Liver (tissue), 9 donors: ENCODE measurements around the gene C21orf58. TPM values are rescaled to one million over a fixed set of nuclear protein-coding genes. Genes with fewer than 3 reads are reported as not detected.

ENCODE experiments used
- DNase-seq: peaks from one replicate; pipeline ENCODE4 v3.0.0-alpha.2; 2017; ENCODE audit warnings: low spot score
- H3K27ac ChIP-seq, 2 donors: one replicate each; pipeline ENCODE4 v1.7.0; 2013; ENCODE audit warnings: inconsistent platforms in 2 of 2, low read length in 2 of 2, control low read depth in 1 of 2, low read depth in 1 of 2, mild to moderate bottlenecking in 1 of 2
- H3K27me3 ChIP-seq, 4 donors: one replicate each; pipeline versions ENCODE4 v1.6.1 to v1.7.0; 2013; ENCODE audit warnings: low read length in 3 of 4, inconsistent platforms in 1 of 4, mild to moderate bottlenecking in 1 of 4, moderate library complexity in 1 of 4; ENCODE audit not compliant: control insufficient read depth in 4 of 4, insufficient read depth in 4 of 4
- H3K36me3 ChIP-seq, 4 donors: one replicate each; pipeline versions ENCODE4 v1.6.1 to v1.7.0; 2013; ENCODE audit warnings: low read length in 3 of 4, mild to moderate bottlenecking in 3 of 4, low read depth in 1 of 4, moderate library complexity in 1 of 4; ENCODE audit not compliant: control insufficient read depth in 4 of 4, insufficient read depth in 3 of 4
- H3K4me1 ChIP-seq, 4 donors: one replicate each; pipeline versions ENCODE4 v1.6.1 to v1.7.0; 2013; ENCODE audit warnings: low read length in 3 of 4, mild to moderate bottlenecking in 3 of 4, moderate library complexity in 1 of 4; ENCODE audit not compliant: control insufficient read depth in 4 of 4, insufficient read depth in 4 of 4
- H3K4me3 ChIP-seq, 3 donors: one replicate each; pipeline versions ENCODE4 v1.6.1 to v1.7.0; 2013; ENCODE audit warnings: low read length in 3 of 3, control low read depth in 1 of 3, low read depth in 1 of 3, mild to moderate bottlenecking in 1 of 3
- H3K9ac ChIP-seq, 2 donors: one replicate each; pipeline ENCODE4 v1.7.0; 2013; ENCODE audit warnings: low read length in 2 of 2, mild to moderate bottlenecking in 2 of 2, moderate library complexity in 2 of 2, control low read depth in 1 of 2, low read depth in 1 of 2
- H3K9me3 ChIP-seq, 4 donors: one replicate each; pipeline versions ENCODE4 v1.6.1 to v1.7.0; 2013; ENCODE audit warnings: low read length in 3 of 4; ENCODE audit not compliant: control insufficient read depth in 4 of 4
- ATF3 ChIP-seq: IDR thresholded peaks from 2 replicates; pipeline ENCODE4 v1.6.1; 2016; ENCODE audit warnings: antibody characterized with exemption
- CTCF ChIP-seq: fragments of 150-350 bp; IDR thresholded peaks from 2 replicates; pipeline ENCODE4 v1.5.1; 2017; ENCODE audit warnings: improper control_type of control experiment, low read depth, low read length; ENCODE audit not compliant: missing input control
- FOXA1 ChIP-seq: IDR thresholded peaks from 2 replicates; pipeline ENCODE4 v1.6.1; 2016; ENCODE audit warnings: antibody characterized with exemption
- FOXA2 ChIP-seq: IDR thresholded peaks from 2 replicates; pipeline ENCODE4 v1.6.1; 2016; ENCODE audit warnings: antibody characterized with exemption
- GABPA ChIP-seq, 2 donors: IDR thresholded peaks in 1 of 2; conservative IDR thresholded peaks in 1 of 2; 2 replicates each; pipeline ENCODE4 v1.6.1; 2016; ENCODE audit warnings: antibody characterized with exemption in 2 of 2, mild to moderate bottlenecking in 1 of 2, moderate library complexity in 1 of 2
- HNF4A ChIP-seq, 2 donors: conservative IDR thresholded peaks; 2 replicates each; pipeline ENCODE4 v1.6.1; 2016; ENCODE audit warnings: antibody characterized with exemption in 2 of 2, mild to moderate bottlenecking in 2 of 2
- HNF4G ChIP-seq: IDR thresholded peaks from 2 replicates; pipeline ENCODE4 v1.6.1; 2016; ENCODE audit warnings: antibody characterized with exemption
- NR2F2 ChIP-seq: IDR thresholded peaks from 2 replicates; pipeline ENCODE4 v1.6.1; 2016; ENCODE audit warnings: antibody characterized with exemption
- RAD21 ChIP-seq, 2 donors: IDR thresholded peaks; 2 replicates each; pipeline ENCODE4 v1.6.1; 2016; ENCODE audit warnings: antibody characterized with exemption in 2 of 2, mild to moderate bottlenecking in 2 of 2
- REST ChIP-seq: IDR thresholded peaks from 2 replicates; pipeline ENCODE4 v1.6.1; 2016; ENCODE audit warnings: antibody characterized with exemption, mild to moderate bottlenecking
- RXRA ChIP-seq, 2 donors: IDR thresholded peaks; 2 replicates each; pipeline ENCODE4 v1.6.1; 2017 to 2018; ENCODE audit warnings: antibody characterized with exemption in 2 of 2, mild to moderate bottlenecking in 1 of 2
- SP1 ChIP-seq: IDR thresholded peaks from 2 replicates; pipeline ENCODE4 v1.6.1; 2018; ENCODE audit warnings: antibody characterized with exemption, mild to moderate bottlenecking
- TAF1 ChIP-seq: conservative IDR thresholded peaks from 2 replicates; pipeline ENCODE4 v1.6.1; 2016; ENCODE audit warnings: antibody characterized with exemption, mild to moderate bottlenecking
- YY1 ChIP-seq: IDR thresholded peaks from 2 replicates; pipeline ENCODE4 v1.6.1; 2016; ENCODE audit warnings: antibody characterized with exemption, mild to moderate bottlenecking
- ZBTB33 ChIP-seq: IDR thresholded peaks from 2 replicates; pipeline ENCODE4 v1.6.1; 2016; ENCODE audit warnings: antibody characterized with exemption
- WGBS: extraction: QIAGEN DNeasy Blood & Tissue Kit; methylation state at CpG from one replicate; pipeline ENCODE4 v1.1.7; 2013; 5-methylcytosine and 5-hydroxymethylcytosine counted together
- polyA plus RNA-seq, 2 donors: library from polyadenylated mRNA; stranded (reverse) in 1 of 2; unstranded in 1 of 2; fragments of 200-250 nt in 1 of 2; fragments of >200 nt in 1 of 2; fragmentation: Nextera tagmentation in 1 of 2; extraction: Ambion mirVana in 1 of 2; gene quantifications; one replicate each; pipeline versions ENCODE4 v1.2.1 to v1.2.3, GENCODE V29; 2013 to 2015
- total RNA-seq, 2 donors: library from RNA; depleted of rRNA; stranded (reverse); fragments of >200 nt; gene quantifications; one replicate each; pipeline ENCODE4 v1.2.3, GENCODE V29; 2014
- donor health status: healthy.
- donor health status: healthy.
- donor health status: healthy.
- donor health status: healthy.
- donor health status: healthy.

The C21orf58 gene
- total and polyA plus RNA-seq, 4 donors: 0.59 to 17.7 (median 0.68) TPM

- TF ChIP-seq FOXA2 (no peak), HNF4G (no peak), ATF3 (no peak), ZBTB33 (no peak), NR2F2 (no peak), SP1 (no peak)
Observed at GRCh38 chr21:46255758-46256337, 67.8 kb downstream of the C21orf58 start (continued).

- Histone ChIP-seq H3K27me3 (no peaks in the 10 kb centered on the region), H3K4me3 (no peak overlapping the region), H3K9ac (no peak overlapping the region), H3K27ac (no peak overlapping the region), H3K9me3 (no peaks in the 10 kb centered on the region), H3K36me3 (peaks cover 14 to 80% (median 61%) of the 10 kb centered on the region in 4 donors), H3K4me1 (no peaks in the 10 kb centered on the region)
- TF ChIP-seq ATF3 (no peak), NR2F2 (no peak), HNF4G (no peak), RXRA (IDR thresholded peaks at IDR 0.05) (no peak), REST (no peak), HNF4A (conservative IDR thresholded peaks at IDR 0.05) (no peak), RAD21 (IDR thresholded peaks at IDR 0.05) (no peak), CTCF (no peak), YY1 (no peak), TAF1 (no peak), GABPA (IDR thresholded peaks at IDR 0.05 in 1 of 2, conservative IDR thresholded peaks at IDR 0.05 in 1 of 2) (no peak), ZBTB33 (no peak), FOXA1 (no peak)
- WGBS: 97% methylated on average over 11 of the region's 11 CpGs
- DNase-seq: no peak
Observed at GRCh38 chr21:46255166-46255565, 68.5 kb downstream of the C21orf58 start.
